SIG-M5 treated with dmso at 0.1 percent for 504 hours (cell line): ENCODE results near the gene HIRIP3.
A peak's percentile ranks its signal among the peaks of the same experiment; 100 is the strongest.
"Not testable (repeated sequence)": the region's sequence is repeated elsewhere in the genome, so short reads cannot be mapped to it uniquely, and the experiment has no call there.

Experiments
- DNase-seq: peaks from one replicate; lab custom pipeline; 2025; ENCODE audit not compliant: unreplicated experiment; lab: John Stamatoyannopoulos, UW

The HIRIP3 gene

GRCh38 chr16:29961479-29962343 is 33.7 kb downstream of the HIRIP3 start, which contains the start of gene TMEM219:
Gene TMEM219 (plus strand): TSS chr16:29962079. CDS start chr16:29963144, 1,065 bp downstream.
- DNase-seq = peak; percentile 77

GRCh38 chr16:29961127-29961478 is 34.3 kb downstream of the HIRIP3 start:
- no peak for DNase-seq

- not testable (repeated sequence) for DNase-seq
Observed at GRCh38 chr16:29959821-29960220, 35.6 kb downstream of the HIRIP3 start.

GRCh38 chr16:29959293-29959692 is 36.1 kb downstream of the HIRIP3 start:
- no peak for DNase-seq

- DNase-seq = no peak
Observed at GRCh38 chr16:29958756-29959155, 36.7 kb downstream of the HIRIP3 start.

- no peak for DNase-seq
Observed at GRCh38 chr16:29951625-29952365, 43.6 kb downstream of the HIRIP3 start.

GRCh38 chr16:29950806-29951461 is 44.5 kb downstream of the HIRIP3 start:
- DNase-seq = no peak

- DNase-seq = no peak
Observed at GRCh38 chr16:29947897-29948296, 47.5 kb downstream of the HIRIP3 start.

GRCh38 chr16:29943846-29944799 is 51.3 kb downstream of the HIRIP3 start:
- peak; percentile 73 for DNase-seq
